ENCODE measurements around the gene SWAP70. TPM values are rescaled to one million over a fixed set of nuclear protein-coding genes. Genes with fewer than 3 reads are reported as not detected.

Gene SWAP70
- total and polyA plus RNA-seq, 9 of the 15 experiments (the other 6 are each of a cell fraction or from before 2014, with no cell fraction given) = 1.7 to 4.9 (median 3.9) TPM

DNA sequence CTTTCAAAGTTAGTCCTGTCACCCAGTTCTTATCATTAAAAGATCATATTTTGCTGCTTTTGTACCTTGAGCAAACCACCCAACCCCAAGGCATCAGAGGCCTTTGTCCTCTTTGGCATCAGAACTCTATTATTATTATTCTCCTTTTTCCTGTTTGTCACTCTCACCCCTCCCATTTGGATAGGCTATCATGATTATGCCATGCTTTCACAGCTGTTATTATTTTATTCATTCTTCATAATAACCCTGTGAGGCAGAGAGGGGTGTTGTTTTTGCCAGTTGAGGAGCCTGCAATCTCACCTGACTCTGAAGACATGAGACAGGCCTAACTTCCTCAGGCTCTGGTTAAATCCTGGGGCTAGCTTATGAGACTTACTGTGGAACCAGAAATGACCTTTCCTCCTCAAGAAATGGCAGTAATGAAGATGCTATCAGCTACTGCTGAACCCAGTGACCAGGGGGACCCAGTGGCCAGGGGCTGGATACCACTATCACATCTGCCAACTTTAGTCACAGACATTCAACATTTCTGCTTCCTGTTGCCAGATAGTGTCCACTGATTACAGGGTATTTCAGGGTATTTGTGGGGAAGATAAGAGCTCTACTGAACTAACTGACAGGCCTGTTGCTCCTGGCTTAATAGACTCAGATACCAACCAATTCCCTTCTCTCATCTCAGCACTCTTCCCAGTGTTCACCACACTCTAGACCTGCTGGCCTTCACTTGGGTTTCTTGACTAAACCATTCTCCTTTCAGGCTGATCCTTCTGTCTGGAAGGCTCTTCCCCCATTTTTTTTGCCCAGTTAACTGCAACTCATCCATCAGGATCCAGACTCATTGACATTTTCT is 11.8 kb upstream of the SWAP70 start (continued):
- TF ChIP-seq SFPQ (IDR thresholded peaks at IDR 0.05; ENCODE audit: low read depth, low read length) (no peak), PHF21A (IDR thresholded peaks at IDR 0.05; ENCODE audit: borderline replicate concordance, low read depth) (no peak), STAG1 (CRISPR knock-in tag; IDR thresholded peaks at IDR 0.05; ENCODE audit: borderline replicate concordance) (no peak), ZC3H11A (IDR thresholded peaks at IDR 0.05; ENCODE audit: low read depth, low read length) (no peak), ZNF384 (IDR thresholded peaks at IDR 0.05; ENCODE audit: low read depth, low read length) (no peak), POLR2B (IDR thresholded peaks at IDR 0.05; ENCODE audit: low read depth, partially characterized antibody) (no peak), TRIM28 (IDR thresholded peaks at IDR 0.05) (no peak), XRCC3 (IDR thresholded peaks at IDR 0.05) (no peak), RBM39 (optimal IDR thresholded peaks at IDR 0.05; ENCODE audit: low read depth, low read length) (no peak), NCOR1 (IDR thresholded peaks at IDR 0.05) (peak; percentile 80), CBX3 (IDR thresholded peaks at IDR 0.05; ENCODE audit: borderline replicate concordance in 1 of 2, low read length in 2 of 2) (no peak), NCOA6 (IDR thresholded peaks at IDR 0.05) (no peak)
- TF ChIP-seq, protein P1, sequence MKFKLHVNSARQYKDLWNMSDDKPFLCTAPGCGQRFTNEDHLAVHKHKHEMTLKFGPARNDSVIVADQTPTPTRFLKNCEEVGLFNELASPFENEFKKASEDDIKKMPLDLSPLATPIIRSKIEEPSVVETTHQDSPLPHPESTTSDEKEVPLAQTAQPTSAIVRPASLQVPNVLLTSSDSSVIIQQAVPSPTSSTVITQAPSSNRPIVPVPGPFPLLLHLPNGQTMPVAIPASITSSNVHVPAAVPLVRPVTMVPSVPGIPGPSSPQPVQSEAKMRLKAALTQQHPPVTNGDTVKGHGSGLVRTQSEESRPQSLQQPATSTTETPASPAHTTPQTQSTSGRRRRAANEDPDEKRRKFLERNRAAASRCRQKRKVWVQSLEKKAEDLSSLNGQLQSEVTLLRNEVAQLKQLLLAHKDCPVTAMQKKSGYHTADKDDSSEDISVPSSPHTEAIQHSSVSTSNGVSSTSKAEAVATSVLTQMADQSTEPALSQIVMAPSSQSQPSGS (CRISPR knock-in tag; IDR thresholded peaks at IDR 0.05) = no peak
- TF ChIP-seq, protein P2, sequence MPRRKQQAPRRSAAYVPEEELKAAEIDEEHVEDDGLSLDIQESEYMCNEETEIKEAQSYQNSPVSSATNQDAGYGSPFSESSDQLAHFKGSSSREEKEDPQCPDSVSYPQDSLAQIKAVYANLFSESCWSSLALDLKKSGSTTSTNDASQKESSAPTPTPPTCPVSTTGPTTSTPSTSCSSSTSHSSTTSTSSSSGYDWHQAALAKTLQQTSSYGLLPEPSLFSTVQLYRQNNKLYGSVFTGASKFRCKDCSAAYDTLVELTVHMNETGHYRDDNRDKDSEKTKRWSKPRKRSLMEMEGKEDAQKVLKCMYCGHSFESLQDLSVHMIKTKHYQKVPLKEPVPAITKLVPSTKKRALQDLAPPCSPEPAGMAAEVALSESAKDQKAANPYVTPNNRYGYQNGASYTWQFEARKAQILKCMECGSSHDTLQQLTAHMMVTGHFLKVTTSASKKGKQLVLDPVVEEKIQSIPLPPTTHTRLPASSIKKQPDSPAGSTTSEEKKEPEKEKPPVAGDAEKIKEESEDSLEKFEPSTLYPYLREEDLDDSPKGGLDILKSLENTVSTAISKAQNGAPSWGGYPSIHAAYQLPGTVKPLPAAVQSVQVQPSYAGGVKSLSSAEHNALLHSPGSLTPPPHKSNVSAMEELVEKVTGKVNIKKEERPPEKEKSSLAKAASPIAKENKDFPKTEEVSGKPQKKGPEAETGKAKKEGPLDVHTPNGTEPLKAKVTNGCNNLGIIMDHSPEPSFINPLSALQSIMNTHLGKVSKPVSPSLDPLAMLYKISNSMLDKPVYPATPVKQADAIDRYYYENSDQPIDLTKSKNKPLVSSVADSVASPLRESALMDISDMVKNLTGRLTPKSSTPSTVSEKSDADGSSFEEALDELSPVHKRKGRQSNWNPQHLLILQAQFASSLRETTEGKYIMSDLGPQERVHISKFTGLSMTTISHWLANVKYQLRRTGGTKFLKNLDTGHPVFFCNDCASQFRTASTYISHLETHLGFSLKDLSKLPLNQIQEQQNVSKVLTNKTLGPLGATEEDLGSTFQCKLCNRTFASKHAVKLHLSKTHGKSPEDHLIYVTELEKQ (CRISPR knock-in tag; IDR thresholded peaks at IDR 0.05) = no peak
- TF ChIP-seq, protein P3, sequence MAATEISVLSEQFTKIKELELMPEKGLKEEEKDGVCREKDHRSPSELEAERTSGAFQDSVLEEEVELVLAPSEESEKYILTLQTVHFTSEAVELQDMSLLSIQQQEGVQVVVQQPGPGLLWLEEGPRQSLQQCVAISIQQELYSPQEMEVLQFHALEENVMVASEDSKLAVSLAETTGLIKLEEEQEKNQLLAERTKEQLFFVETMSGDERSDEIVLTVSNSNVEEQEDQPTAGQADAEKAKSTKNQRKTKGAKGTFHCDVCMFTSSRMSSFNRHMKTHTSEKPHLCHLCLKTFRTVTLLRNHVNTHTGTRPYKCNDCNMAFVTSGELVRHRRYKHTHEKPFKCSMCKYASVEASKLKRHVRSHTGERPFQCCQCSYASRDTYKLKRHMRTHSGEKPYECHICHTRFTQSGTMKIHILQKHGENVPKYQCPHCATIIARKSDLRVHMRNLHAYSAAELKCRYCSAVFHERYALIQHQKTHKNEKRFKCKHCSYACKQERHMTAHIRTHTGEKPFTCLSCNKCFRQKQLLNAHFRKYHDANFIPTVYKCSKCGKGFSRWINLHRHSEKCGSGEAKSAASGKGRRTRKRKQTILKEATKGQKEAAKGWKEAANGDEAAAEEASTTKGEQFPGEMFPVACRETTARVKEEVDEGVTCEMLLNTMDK (IDR thresholded peaks at IDR 0.05; ENCODE audit: borderline replicate concordance, insufficient read depth, low read depth, low read length, poor library complexity, severe bottlenecking) = no peak
- TF ChIP-seq, protein P4, sequence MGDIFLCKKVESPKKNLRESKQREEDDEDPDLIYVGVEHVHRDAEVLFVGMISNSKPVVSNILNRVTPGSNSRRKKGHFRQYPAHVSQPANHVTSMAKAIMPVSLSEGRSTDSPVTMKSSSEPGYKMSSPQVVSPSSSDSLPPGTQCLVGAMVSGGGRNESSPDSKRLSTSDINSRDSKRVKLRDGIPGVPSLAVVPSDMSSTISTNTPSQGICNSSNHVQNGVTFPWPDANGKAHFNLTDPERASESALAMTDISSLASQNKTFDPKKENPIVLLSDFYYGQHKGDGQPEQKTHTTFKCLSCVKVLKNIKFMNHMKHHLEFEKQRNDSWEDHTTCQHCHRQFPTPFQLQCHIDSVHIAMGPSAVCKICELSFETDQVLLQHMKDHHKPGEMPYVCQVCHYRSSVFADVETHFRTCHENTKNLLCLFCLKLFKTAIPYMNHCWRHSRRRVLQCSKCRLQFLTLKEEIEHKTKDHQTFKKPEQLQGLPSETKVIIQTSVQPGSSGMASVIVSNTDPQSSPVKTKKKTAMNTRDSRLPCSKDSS (IDR thresholded peaks at IDR 0.05; ENCODE audit: low read depth, partially characterized antibody) = no peak

Measured in K562 (cell line).